ENCODE results near the gene RBM23. TPM values are rescaled to one million over a fixed set of nuclear protein-coding genes. Genes with fewer than 3 reads are reported as not detected.
A peak's percentile ranks its signal among the peaks of the same experiment; 100 is the strongest.
"Not testable (repeated sequence)": the region's sequence is repeated elsewhere in the genome, so short reads cannot be mapped to it uniquely, and the experiment has no call there.

The RBM23 gene
- 46.2 and 47.2 TPM in 2 replicates for polyA plus RNA-seq (2011; rRNA removed)
- polyA minus RNA-seq (2011; rRNA and poly(A)+ RNA removed), result 73.1 and 79.5 TPM in 2 replicates

GRCh38 chr14:22918804-22919600 lies at the start of gene RBM23:
Gene RBM23 (minus strand): TSS chr14:22919149.
- peak; percentile 100 for DNase-seq (ENCODE audit: low read depth, low spot score)
- no peak for TF ChIP-seq CTCF (IDR thresholded peaks at IDR 0.05; ENCODE audit: low read depth, low read length)
- Histone ChIP-seq H3K27me3 (ENCODE audit: control insufficient read depth, insufficient read depth, low read length) (no peaks in the 10 kb centered on the region), H3K4me3 (ENCODE audit: low read depth, low read length) (peak within 1 kb of the TSS; percentile 95), H3K27ac (ENCODE audit: low read depth, low read length) (peak within 1 kb of the TSS; percentile 99), H3K9me3 (ENCODE audit: control insufficient read depth, insufficient read depth, low read length) (no peaks in the 10 kb centered on the region)
- ChIA-PET POLR2A (interaction anchor here (0.5 to 1.3 kb wide), 7 partner anchors 8 to 276 kb away, joined by 3 to 9 read pairs (median 4); partner anchors contain the start of genes ACIN1, C14orf119 and PRMT5), CTCF (interaction anchor here (0.7 to 5.9 kb wide), 7 partner anchors 11 to 362 kb away, joined by 3 to 36 read pairs (median 11); partner anchors contain the start of gene PRMT5)

- POLR2A ChIA-PET, result interaction anchor here (0.8 kb wide), 1 partner anchor 11 kb away, joined by 3 read pairs; no protein-coding TSS in a partner anchor
- H3K4me3 ChIP-seq (ENCODE audit: low read depth, low read length), result no peak overlapping the region
- no peak for DNase-seq (ENCODE audit: low read depth, low spot score)
- no peak for TF ChIP-seq CTCF (IDR thresholded peaks at IDR 0.05; ENCODE audit: low read depth, low read length)
- no peak overlapping the region for H3K27ac ChIP-seq (ENCODE audit: low read depth, low read length)
- CTCF ChIA-PET, result no interaction called here
- H3K27me3 ChIP-seq (ENCODE audit: control insufficient read depth, insufficient read depth, low read length), result no peaks in the 10 kb centered on the region
- H3K9me3 ChIP-seq (ENCODE audit: control insufficient read depth, insufficient read depth, low read length), result no peaks in the 10 kb centered on the region
Observed at GRCh38 chr14:22966783-22967269, 47.9 kb upstream of the RBM23 start.

- not testable (repeated sequence) for H3K9me3 ChIP-seq (ENCODE audit: control insufficient read depth, insufficient read depth, low read length); H3K27me3 ChIP-seq (ENCODE audit: control insufficient read depth, insufficient read depth, low read length); H3K4me3 ChIP-seq (ENCODE audit: low read depth, low read length); DNase-seq (ENCODE audit: low read depth, low spot score); H3K27ac ChIP-seq (ENCODE audit: low read depth, low read length)
- ChIA-PET POLR2A (interaction anchor here (0.6 to 0.8 kb wide), 3 partner anchors 12 to 89 kb away, joined by 3 to 5 read pairs (median 3); no protein-coding TSS in a partner anchor), CTCF (interaction anchor here (0.7 kb wide), 1 partner anchor 20 kb away, joined by 8 read pairs; no protein-coding TSS in a partner anchor)
Observed at GRCh38 chr14:22965916-22966782, 47.2 kb upstream of the RBM23 start.

GRCh38 chr14:22962061-22962676 lies 43.2 kb upstream of the RBM23 start:
- no peaks in the 10 kb centered on the region for H3K9me3 ChIP-seq (ENCODE audit: control insufficient read depth, insufficient read depth, low read length)
- TF ChIP-seq CTCF (IDR thresholded peaks at IDR 0.05; ENCODE audit: low read depth, low read length), result no peak
- no peak overlapping the region for H3K27ac ChIP-seq (ENCODE audit: low read depth, low read length)
- POLR2A ChIA-PET, result no interaction called here
- DNase-seq (ENCODE audit: low read depth, low spot score), result no peak
- no peak overlapping the region for H3K4me3 ChIP-seq (ENCODE audit: low read depth, low read length)
- no peaks in the 10 kb centered on the region for H3K27me3 ChIP-seq (ENCODE audit: control insufficient read depth, insufficient read depth, low read length)
- CTCF ChIA-PET, result interaction anchor here (0.6 to 3.0 kb wide), 5 partner anchors 11 to 339 kb away, joined by 3 to 19 read pairs (median 8); no protein-coding TSS in a partner anchor
